ENCODE data around the gene KLC1.

- TF ChIP-seq CTCF (IDR thresholded peaks at IDR 0.05; ENCODE audit: insufficient read depth, low read depth, low read length) (no peak), EZH2 (IDR thresholded peaks at IDR 0.05; ENCODE audit: insufficient read depth, low read length) (no peak)
Measured at GRCh38 chr14:103634156-103634555, 5.1 kb downstream of the KLC1 start.
